Esophagus muscularis mucosa (tissue), 4 donors: Measurements from ENCODE around the gene SHF.
"Not testable (repeated sequence)": the region's sequence is repeated elsewhere in the genome, so short reads cannot be mapped to it uniquely, and the experiment has no call there.

Experiments
- CTCF ChIP-seq, 3 experiments: fragments of 200-600 bp in 2 of 3; fragments of 450-650 bp in 1 of 3; sonication (generic) in 2 of 3; IDR thresholded peaks; one replicate each; pipeline ENCODE4 v1.5.1; 2017 to 2019; ENCODE audit warnings: antibody characterized with exemption in 3 of 3, mild to moderate bottlenecking in 2 of 3, moderate library complexity in 1 of 3
- EP300 ChIP-seq: sonication (generic); formaldehyde crosslinking; IDR thresholded peaks from one replicate; pipeline ENCODE4 v1.6.1; 2017; ENCODE audit warnings: antibody characterized with exemption
- POLR2A ChIP-seq: fragments of 450-650 bp; IDR thresholded peaks from one replicate; pipeline ENCODE4 v1.6.1; 2017; ENCODE audit warnings: antibody characterized with exemption, moderate library complexity, mild to moderate bottlenecking, low read depth
- POLR2AphosphoS5 ChIP-seq, 2 donors: sonication (generic); formaldehyde crosslinking; IDR thresholded peaks; one replicate each; pipeline ENCODE4 v1.6.1; 2017; ENCODE audit warnings: antibody characterized with exemption in 2 of 2

- TF ChIP-seq CTCF (IDR thresholded peaks at IDR 0.05); POLR2AphosphoS5 (IDR thresholded peaks at IDR 0.05); POLR2A; EP300: not testable (repeated sequence)
These were observed 49.0 kb upstream of the SHF start for GRCh38 chr15:45236806-45237205.
